GM12892 (cell line): ENCODE measurements around the gene MSL3B.

ENCODE experiments used
- POLR2AphosphoS5 ChIP-seq: IDR thresholded peaks from 2 replicates; pipeline ENCODE4 v1.6.1; 2011; ENCODE audit warnings: low read depth, low read length, control low read depth
- TAF1 ChIP-seq: IDR thresholded peaks from 2 replicates; pipeline ENCODE4 v1.6.1; 2011; ENCODE audit warnings: low read depth, mild to moderate bottlenecking, control low read depth, low read length, borderline replicate concordance

GRCh38 chr2:233855345-233855744 is 12.8 kb downstream of the MSL3B start:
- no peak for TF ChIP-seq TAF1
- TF ChIP-seq POLR2AphosphoS5 = no peak
